ENCODE results near the gene TCF23.
"Not testable (repeated sequence)": the region's sequence is repeated elsewhere in the genome, so short reads cannot be mapped to it uniquely, and the experiment has no call there.

The TCF23 gene

GRCh38 chr2:27117995-27118524, 30.7 kb upstream of the TCF23 start:
- H2BK120ac ChIP-seq (ENCODE audit: low read depth, low read length), result no peak overlapping the region
- no peak overlapping the region for H2AK5ac ChIP-seq (ENCODE audit: low read length)
- no peak overlapping the region for H4K8ac ChIP-seq (ENCODE audit: low read depth, low read length)
- H3K27ac ChIP-seq (ENCODE audit: low read depth, low read length), result no peak overlapping the region
- no peak overlapping the region for H3K23ac ChIP-seq (ENCODE audit: low read length)
- H2BK15ac ChIP-seq (replicated peaks; ENCODE audit: low read depth), result no peak overlapping the region
- peaks cover 16% of the 10 kb centered on the region for H3K27me3 ChIP-seq (ENCODE audit: insufficient read depth, low read length, poor library complexity)
- no peak overlapping the region for H3K4ac ChIP-seq (ENCODE audit: low read depth, low read length)
- no peak overlapping the region for H3K9ac ChIP-seq (ENCODE audit: low read length)
- no peak overlapping the region for H2BK5ac ChIP-seq (ENCODE audit: low read length)
- no peaks in the 10 kb centered on the region for H3K79me2 ChIP-seq (ENCODE audit: control insufficient read depth, insufficient read depth, low read length)
- H3K4me1 ChIP-seq (ENCODE audit: control insufficient read depth, low read depth, low read length), result peaks cover 2% of the 10 kb centered on the region
- no peak overlapping the region for H3K4me3 ChIP-seq (ENCODE audit: low read length)
- no peaks in the 10 kb centered on the region for H3K36me3 ChIP-seq (ENCODE audit: control insufficient read depth, insufficient read depth, low read length)
- no peak overlapping the region for H4K5ac ChIP-seq (ENCODE audit: low read length)
- H3K79me1 ChIP-seq (ENCODE audit: low read length), result no peaks in the 10 kb centered on the region
- peak overlapping the region; percentile 56 for H3K4me2 ChIP-seq (ENCODE audit: low read length)
- no CpG with 5 or more reads among the region's 14 CpGs for WGBS (ENCODE audit: extremely low coverage, insufficient coverage, low lambda C conversion rate)
- H3K56ac ChIP-seq (ENCODE audit: low read length), result no peak overlapping the region
- no peak for DNase-seq
- no peak overlapping the region for H3K18ac ChIP-seq (ENCODE audit: low read length)

- no peaks in the 10 kb centered on the region for H3K79me1 ChIP-seq (ENCODE audit: low read length)
- H2BK120ac ChIP-seq (ENCODE audit: low read depth, low read length), result no peak within 1 kb of the TSS
- no peak within 1 kb of the TSS for H2BK15ac ChIP-seq (replicated peaks; ENCODE audit: low read depth)
- H2AK5ac ChIP-seq (ENCODE audit: low read length), result no peak within 1 kb of the TSS
- no peak within 1 kb of the TSS for H2BK5ac ChIP-seq (ENCODE audit: low read length)
- no peak within 1 kb of the TSS for H4K8ac ChIP-seq (ENCODE audit: low read depth, low read length)
- no peaks in the 10 kb centered on the region for H3K79me2 ChIP-seq (ENCODE audit: control insufficient read depth, insufficient read depth, low read length)
- H3K4me2 ChIP-seq (ENCODE audit: low read length), result peak within 1 kb of the TSS; percentile 56
- peak; percentile 23 for DNase-seq
- no peak within 1 kb of the TSS for H3K27ac ChIP-seq (ENCODE audit: low read depth, low read length)
- H3K9ac ChIP-seq (ENCODE audit: low read length), result peak within 1 kb of the TSS; percentile 11
- H3K18ac ChIP-seq (ENCODE audit: low read length), result no peak within 1 kb of the TSS
- no peak within 1 kb of the TSS for H4K5ac ChIP-seq (ENCODE audit: low read length)
- peak within 1 kb of the TSS; percentile 81 for H3K56ac ChIP-seq (ENCODE audit: low read length)
- H3K4me1 ChIP-seq (ENCODE audit: control insufficient read depth, low read depth, low read length), result peaks cover 2% of the 10 kb centered on the region
- peaks cover 16% of the 10 kb centered on the region for H3K27me3 ChIP-seq (ENCODE audit: insufficient read depth, low read length, poor library complexity)
- no peak within 1 kb of the TSS for H3K4me3 ChIP-seq (ENCODE audit: low read length)
- no peak within 1 kb of the TSS for H3K4ac ChIP-seq (ENCODE audit: low read depth, low read length)
- H3K23ac ChIP-seq (ENCODE audit: low read length), result no peak within 1 kb of the TSS
- H3K36me3 ChIP-seq (ENCODE audit: control insufficient read depth, insufficient read depth, low read length), result no peaks in the 10 kb centered on the region
- no CpG with 5 or more reads among the region's 84 CpGs for WGBS (ENCODE audit: extremely low coverage, insufficient coverage, low lambda C conversion rate)
Observed at GRCh38 chr2:27118525-27119329, 30.1 kb upstream of the TCF23 start, which contains the start of gene CGREF1. CGREF1 (minus strand) TSS chr2:27119128; CDS start chr2:27104366, 14,762 bp downstream.

- not testable (repeated sequence) for DNase-seq; H3K27ac ChIP-seq (ENCODE audit: low read depth, low read length); H3K36me3 ChIP-seq (ENCODE audit: control insufficient read depth, insufficient read depth, low read length); H3K23ac ChIP-seq (ENCODE audit: low read length); H3K4me2 ChIP-seq (ENCODE audit: low read length); H4K8ac ChIP-seq (ENCODE audit: low read depth, low read length); H2BK5ac ChIP-seq (ENCODE audit: low read length); H3K4me1 ChIP-seq (ENCODE audit: control insufficient read depth, low read depth, low read length); H3K18ac ChIP-seq (ENCODE audit: low read length); H3K9ac ChIP-seq (ENCODE audit: low read length); H3K79me2 ChIP-seq (ENCODE audit: control insufficient read depth, insufficient read depth, low read length); H3K56ac ChIP-seq (ENCODE audit: low read length); H2BK15ac ChIP-seq (replicated peaks; ENCODE audit: low read depth); H3K4me3 ChIP-seq (ENCODE audit: low read length); H2AK5ac ChIP-seq (ENCODE audit: low read length); H4K5ac ChIP-seq (ENCODE audit: low read length); H3K4ac ChIP-seq (ENCODE audit: low read depth, low read length); H2BK120ac ChIP-seq (ENCODE audit: low read depth, low read length); H3K79me1 ChIP-seq (ENCODE audit: low read length)
- no CpG with 5 or more reads among the region's 8 CpGs for WGBS (ENCODE audit: extremely low coverage, insufficient coverage, low lambda C conversion rate)
- H3K27me3 ChIP-seq (ENCODE audit: insufficient read depth, low read length, poor library complexity), result peaks cover 18% of the 10 kb centered on the region
Observed at GRCh38 chr2:27119330-27119670, 29.5 kb upstream of the TCF23 start.

GRCh38 chr2:27121906-27122305, 26.9 kb upstream of the TCF23 start:
- H2BK5ac ChIP-seq (ENCODE audit: low read length), result no peak overlapping the region
- no peak overlapping the region for H3K4me3 ChIP-seq (ENCODE audit: low read length)
- H3K4ac ChIP-seq (ENCODE audit: low read depth, low read length), result no peak overlapping the region
- no peaks in the 10 kb centered on the region for H3K79me1 ChIP-seq (ENCODE audit: low read length)
- no peak overlapping the region for H3K18ac ChIP-seq (ENCODE audit: low read length)
- peaks cover 18% of the 10 kb centered on the region for H3K27me3 ChIP-seq (ENCODE audit: insufficient read depth, low read length, poor library complexity)
- no peak overlapping the region for H2AK5ac ChIP-seq (ENCODE audit: low read length)
- no peak overlapping the region for H3K23ac ChIP-seq (ENCODE audit: low read length)
- no peak overlapping the region for H3K4me2 ChIP-seq (ENCODE audit: low read length)
- peaks cover 2% of the 10 kb centered on the region for H3K4me1 ChIP-seq (ENCODE audit: control insufficient read depth, low read depth, low read length)
- H4K8ac ChIP-seq (ENCODE audit: low read depth, low read length), result no peak overlapping the region
- no peak overlapping the region for H2BK15ac ChIP-seq (replicated peaks; ENCODE audit: low read depth)
- H3K36me3 ChIP-seq (ENCODE audit: control insufficient read depth, insufficient read depth, low read length), result no peaks in the 10 kb centered on the region
- DNase-seq, result no peak
- H3K9ac ChIP-seq (ENCODE audit: low read length), result no peak overlapping the region
- no peak overlapping the region for H4K5ac ChIP-seq (ENCODE audit: low read length)
- no peaks in the 10 kb centered on the region for H3K79me2 ChIP-seq (ENCODE audit: control insufficient read depth, insufficient read depth, low read length)
- no peak overlapping the region for H2BK120ac ChIP-seq (ENCODE audit: low read depth, low read length)
- no peak overlapping the region for H3K56ac ChIP-seq (ENCODE audit: low read length)
- no peak overlapping the region for H3K27ac ChIP-seq (ENCODE audit: low read depth, low read length)
- no CpG with 5 or more reads among the region's 2 CpGs for WGBS (ENCODE audit: extremely low coverage, insufficient coverage, low lambda C conversion rate)

- Histone ChIP-seq H3K9ac (ENCODE audit: low read length) (no peak overlapping the region), H3K79me2 (ENCODE audit: control insufficient read depth, insufficient read depth, low read length) (no peaks in the 10 kb centered on the region), H3K56ac (ENCODE audit: low read length) (no peak overlapping the region), H4K8ac (ENCODE audit: low read depth, low read length) (no peak overlapping the region), H3K36me3 (ENCODE audit: control insufficient read depth, insufficient read depth, low read length) (no peaks in the 10 kb centered on the region), H2AK5ac (ENCODE audit: low read length) (no peak overlapping the region), H3K4me2 (ENCODE audit: low read length) (no peak overlapping the region), H2BK5ac (ENCODE audit: low read length) (no peak overlapping the region), H3K27me3 (ENCODE audit: insufficient read depth, low read length, poor library complexity) (peaks cover 18% of the 10 kb centered on the region), H3K4ac (ENCODE audit: low read depth, low read length) (no peak overlapping the region), H3K4me3 (ENCODE audit: low read length) (no peak overlapping the region), H3K4me1 (ENCODE audit: control insufficient read depth, low read depth, low read length) (peaks cover 2% of the 10 kb centered on the region), H3K79me1 (ENCODE audit: low read length) (no peaks in the 10 kb centered on the region), H3K23ac (ENCODE audit: low read length) (peak overlapping the region; percentile 74), H3K18ac (ENCODE audit: low read length) (no peak overlapping the region), H2BK15ac (replicated peaks; ENCODE audit: low read depth) (no peak overlapping the region), H2BK120ac (ENCODE audit: low read depth, low read length) (no peak overlapping the region), H4K5ac (ENCODE audit: low read length) (no peak overlapping the region), H3K27ac (ENCODE audit: low read depth, low read length) (no peak overlapping the region)
- no peak for DNase-seq
- no CpG with 5 or more reads among the region's 7 CpGs for WGBS (ENCODE audit: extremely low coverage, insufficient coverage, low lambda C conversion rate)
Observed at GRCh38 chr2:27122791-27123190, 26.0 kb upstream of the TCF23 start.
